GM21528 (cell line): ENCODE results near the gene FRAS1.
"Not testable (repeated sequence)": the region's sequence is repeated elsewhere in the genome, so short reads cannot be mapped to it uniquely, and the experiment has no call there.

Experiments
- ATAC-seq: cut with Tn5 transposase; IDR thresholded peaks from one replicate; pipeline ENCODE4 v1.9.1; 2021; ENCODE audit warnings: mild to moderate bottlenecking, moderate library complexity; ENCODE audit not compliant: unreplicated experiment, low FRiP score

The FRAS1 gene

DNA sequence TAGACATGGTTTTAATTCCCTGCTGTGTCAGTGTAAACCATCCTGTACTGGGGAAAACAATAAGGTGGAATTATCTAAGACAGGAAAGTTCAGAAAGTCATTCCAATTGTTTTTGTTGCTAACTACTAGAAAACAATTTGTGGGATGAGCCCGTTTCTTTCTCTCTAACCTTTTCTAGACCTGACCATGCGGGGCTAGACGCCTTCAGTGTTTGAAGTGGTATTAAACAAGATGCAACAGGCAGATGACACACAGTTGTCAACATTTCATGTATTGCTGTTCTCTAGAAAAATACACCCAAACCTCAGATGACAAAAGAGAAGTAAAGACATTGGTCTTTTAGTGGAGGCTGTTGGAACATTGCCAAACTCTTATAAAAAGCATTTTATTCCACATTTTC is 105.7 kb downstream of the FRAS1 start:
- ATAC-seq, result no peak

- no peak for ATAC-seq
These were observed 108.6 kb downstream of the FRAS1 start for GRCh38 chr4:78165758-78166157.

- ATAC-seq, result no peak
These were observed 109.5 kb downstream of the FRAS1 start for GRCh38 chr4:78166622-78167021.

DNA sequence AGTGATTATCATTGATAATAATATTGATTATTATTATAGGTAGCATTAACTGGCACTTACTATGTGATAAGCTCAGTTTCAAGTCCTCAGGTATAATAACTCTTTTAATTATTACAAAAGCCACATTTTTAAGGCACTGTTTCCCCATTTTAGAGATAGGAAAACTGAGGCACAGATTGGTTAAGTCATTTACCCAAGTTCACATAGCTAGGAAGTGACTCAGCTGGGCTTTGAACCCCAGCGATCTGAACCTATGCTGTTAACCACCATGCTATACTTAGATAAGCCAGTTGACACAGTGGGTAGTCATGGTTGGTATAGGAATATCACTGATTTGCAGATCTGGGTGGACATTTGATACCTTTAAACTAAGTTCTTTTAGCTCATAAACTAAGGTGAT is 110.4 kb downstream of the FRAS1 start:
- ATAC-seq, result no peak

GRCh38 chr4:78168029-78168428 is 110.9 kb downstream of the FRAS1 start:
- ATAC-seq, result no peak

GRCh38 chr4:78169728-78170127 is 112.6 kb downstream of the FRAS1 start:
- no peak for ATAC-seq

GRCh38 chr4:78171482-78171881 is 114.4 kb downstream of the FRAS1 start:
- no peak for ATAC-seq

DNA sequence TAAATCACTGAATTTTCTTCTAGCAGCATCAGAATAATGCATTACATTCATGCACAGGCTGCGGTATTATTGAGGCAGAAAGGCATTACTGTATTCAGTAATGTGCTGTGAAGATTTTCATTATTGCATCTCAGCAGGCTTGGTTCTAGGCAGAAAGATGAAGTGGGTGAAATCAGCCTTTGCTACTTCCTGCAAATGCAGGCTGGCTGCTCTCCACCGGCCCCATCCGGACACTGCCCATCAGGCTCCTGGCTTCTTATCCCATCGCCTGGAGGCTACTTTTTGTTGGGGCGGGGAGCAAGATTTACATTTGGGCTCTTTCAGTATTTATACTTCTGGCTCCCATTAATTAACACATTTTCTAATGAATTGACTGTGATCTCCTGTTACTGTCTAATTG is 117.8 kb downstream of the FRAS1 start:
- no peak for ATAC-seq

- ATAC-seq, result no peak
These were observed 122.1 kb downstream of the FRAS1 start for GRCh38 chr4:78179196-78179595.

DNA sequence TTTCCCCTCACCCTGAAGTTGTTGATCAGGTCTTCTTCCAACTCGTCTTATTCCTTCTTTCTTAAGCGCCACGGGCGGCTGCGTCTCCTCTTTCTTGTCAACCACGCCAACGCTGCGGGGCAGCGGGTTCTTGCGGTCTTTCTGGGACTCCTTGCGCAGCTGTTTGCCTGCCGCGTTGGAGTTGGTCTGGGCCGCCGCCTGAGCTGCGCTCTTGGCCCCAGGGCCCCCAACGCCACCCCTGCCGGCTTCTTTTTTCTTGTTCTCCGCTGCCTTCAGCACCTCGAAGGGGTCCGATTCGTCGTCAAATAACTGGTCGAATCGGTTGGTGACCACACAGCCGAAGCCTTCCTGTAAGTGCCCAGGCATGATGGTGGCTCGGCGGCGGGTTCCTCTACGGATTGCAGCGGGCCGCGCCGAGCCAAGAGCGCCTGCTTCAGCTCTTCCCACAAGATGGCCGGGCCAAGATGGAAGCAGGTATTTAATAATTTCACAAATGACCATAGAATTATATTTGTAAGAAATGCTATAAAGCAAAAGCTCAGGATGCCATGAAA is 124.6 kb downstream of the FRAS1 start:
- ATAC-seq, result not testable (repeated sequence)

GRCh38 chr4:78184584-78184983 is 127.5 kb downstream of the FRAS1 start:
- ATAC-seq, result no peak

GRCh38 chr4:78185117-78185516 is 128.0 kb downstream of the FRAS1 start:
- no peak for ATAC-seq

- ATAC-seq, result no peak
These were observed 129.7 kb downstream of the FRAS1 start for GRCh38 chr4:78186597-78187543.

GRCh38 chr4:78190068-78190467 is 132.9 kb downstream of the FRAS1 start:
- no peak for ATAC-seq

DNA sequence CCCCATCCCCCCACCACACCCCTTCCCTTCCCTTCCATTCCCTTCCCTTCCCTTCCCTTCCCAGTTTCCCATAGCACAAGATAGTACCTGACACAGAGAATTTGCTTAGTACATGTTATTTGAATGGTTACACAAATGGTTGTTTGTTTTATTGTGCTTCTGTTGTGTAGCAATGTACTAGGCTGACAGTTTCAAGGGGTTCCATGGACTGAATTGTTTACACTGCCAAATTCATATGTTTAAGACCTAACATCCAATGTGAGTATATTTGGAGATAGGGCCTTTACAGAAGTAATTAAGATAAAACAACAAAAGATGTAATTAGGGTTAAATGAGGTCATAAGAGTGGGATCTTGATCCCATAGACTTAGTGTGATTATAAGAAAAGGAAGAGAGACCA is 133.5 kb downstream of the FRAS1 start:
- ATAC-seq, result no peak

DNA sequence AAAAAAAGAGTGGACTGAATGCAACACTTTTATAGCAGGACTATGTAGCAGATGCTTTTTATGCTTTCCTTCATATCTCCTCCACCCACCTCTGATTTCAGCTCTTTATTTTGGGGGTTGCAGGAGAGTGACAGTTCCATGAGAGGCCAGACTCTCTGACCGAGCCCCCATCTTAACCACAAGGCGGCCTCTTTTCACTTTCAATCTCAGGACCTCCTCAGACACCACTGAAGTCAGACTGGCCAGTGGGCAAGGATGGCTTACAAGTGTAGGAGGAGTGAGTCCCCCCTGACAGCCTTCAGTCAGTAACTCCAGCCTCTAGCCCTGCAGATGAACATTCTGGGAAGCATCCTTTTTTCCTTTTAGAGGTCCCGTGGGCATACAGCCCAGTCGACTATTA is 140.8 kb downstream of the FRAS1 start:
- no peak for ATAC-seq

DNA sequence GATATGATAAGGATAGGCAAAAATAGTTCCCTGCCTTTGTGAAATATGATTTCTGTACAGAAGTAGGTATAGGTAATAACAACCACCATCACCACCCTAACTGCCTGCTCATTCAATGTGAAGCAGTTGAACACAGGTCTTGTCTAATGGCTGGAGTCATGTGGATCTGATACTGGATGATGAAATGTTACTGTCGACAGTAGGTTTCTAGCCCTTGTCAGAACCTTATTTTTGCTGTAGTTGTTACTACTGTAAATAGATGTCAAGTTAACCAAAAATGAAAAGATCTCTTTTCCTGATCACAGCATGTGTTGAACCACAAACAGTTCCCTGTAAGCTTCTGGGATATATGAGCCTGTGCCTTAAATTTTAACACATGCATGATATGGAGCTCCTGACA is 142.9 kb downstream of the FRAS1 start:
- no peak for ATAC-seq

DNA sequence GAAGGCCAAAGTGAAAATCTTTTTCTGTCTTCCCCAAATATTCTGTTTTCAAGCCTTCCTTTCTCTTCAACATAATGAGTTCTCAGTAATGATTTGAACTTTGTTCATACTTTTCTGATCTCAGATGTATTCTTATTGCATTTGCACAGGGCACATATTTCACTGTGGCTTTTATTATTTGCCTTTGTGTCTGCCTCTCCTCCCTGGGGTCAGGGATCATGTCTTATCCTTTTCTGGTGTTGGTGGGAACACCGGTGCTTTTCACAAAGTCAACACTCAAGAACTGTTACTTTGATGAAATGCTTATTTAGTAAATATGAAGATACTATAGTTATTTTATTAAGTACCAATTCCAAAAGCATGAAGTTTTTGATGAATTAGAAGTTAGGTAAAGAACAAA is 143.8 kb downstream of the FRAS1 start:
- ATAC-seq, result no peak

- ATAC-seq, result no peak
These were observed 147.1 kb downstream of the FRAS1 start for GRCh38 chr4:78204176-78204575.

DNA sequence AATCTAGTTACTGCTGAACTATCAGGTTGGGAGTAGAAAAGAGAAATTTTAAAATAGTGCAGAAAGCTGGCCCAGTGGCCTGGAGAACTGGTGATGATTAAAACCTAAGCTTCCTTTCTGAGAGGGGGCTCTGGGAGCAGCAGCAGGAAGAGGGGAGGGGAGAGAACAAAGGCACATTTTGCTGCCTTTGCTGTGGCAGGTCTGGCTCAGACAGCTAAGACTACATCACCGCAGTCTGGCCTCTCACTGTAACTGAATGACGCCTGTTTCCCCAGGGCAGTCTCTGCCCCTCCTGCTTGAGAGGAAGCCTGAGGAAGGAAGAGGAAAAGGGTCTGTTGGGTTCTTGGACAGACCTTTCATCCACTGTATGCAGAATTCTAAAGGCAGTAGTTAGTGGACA is 148.5 kb downstream of the FRAS1 start:
- ATAC-seq, result no peak

DNA sequence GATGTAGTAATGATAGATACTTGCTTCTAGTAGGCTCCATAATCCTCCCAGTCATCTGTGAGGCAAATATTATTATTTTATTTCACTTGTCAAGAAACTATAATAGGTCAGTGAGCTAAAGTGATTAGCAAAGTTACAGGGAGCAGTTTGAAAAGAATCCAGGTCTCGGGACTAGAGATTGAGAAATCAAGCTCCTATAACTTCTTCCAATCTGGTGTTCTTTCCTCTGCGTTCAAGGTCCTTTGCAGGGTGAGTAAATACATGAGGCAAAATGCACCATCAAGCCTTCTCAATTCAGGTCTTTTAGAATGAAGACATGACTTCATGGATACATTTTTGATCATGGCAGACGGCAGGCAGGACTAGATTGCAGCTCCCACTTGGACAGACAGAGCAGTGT is 150.4 kb downstream of the FRAS1 start:
- ATAC-seq, result no peak

- no peak for ATAC-seq
These were observed 150.8 kb downstream of the FRAS1 start for GRCh38 chr4:78207951-78208350.
